HG02840 (cell line): ENCODE measurements around the gene PRPF40A.

Experiments
- ATAC-seq: cut with Tn5 transposase; IDR thresholded peaks from one replicate; pipeline ENCODE4 v1.9.1; 2021; ENCODE audit warnings: mild to moderate bottlenecking, moderate library complexity, moderate number of reproducible peaks; ENCODE audit not compliant: unreplicated experiment, low FRiP score

The PRPF40A gene

GRCh38 chr2:152622219-152622618 lies 95.0 kb downstream of the PRPF40A start:
- no peak for ATAC-seq

GRCh38 chr2:152620985-152621384 lies 96.3 kb downstream of the PRPF40A start:
- no peak for ATAC-seq

GRCh38 chr2:152620208-152620607 lies 97.1 kb downstream of the PRPF40A start:
- no peak for ATAC-seq

GRCh38 chr2:152618193-152618564 lies 99.1 kb downstream of the PRPF40A start:
- ATAC-seq = no peak

- no peak for ATAC-seq
Observed at GRCh38 chr2:152617456-152618192, 99.6 kb downstream of the PRPF40A start.

- no peak for ATAC-seq
Observed at GRCh38 chr2:152615177-152615576, 102.1 kb downstream of the PRPF40A start.

GRCh38 chr2:152613235-152613634 lies 104.0 kb downstream of the PRPF40A start:
- ATAC-seq = no peak

- ATAC-seq = no peak
Observed at GRCh38 chr2:152611458-152612231, 105.6 kb downstream of the PRPF40A start.

GRCh38 chr2:152609699-152610098 lies 107.6 kb downstream of the PRPF40A start:
- ATAC-seq = no peak

- no peak for ATAC-seq
Observed at GRCh38 chr2:152609154-152609553, 108.1 kb downstream of the PRPF40A start.

GRCh38 chr2:152607793-152608300 lies 109.4 kb downstream of the PRPF40A start:
- ATAC-seq = no peak

GRCh38 chr2:152606941-152607340 lies 110.3 kb downstream of the PRPF40A start:
- no peak for ATAC-seq

- no peak for ATAC-seq
Observed at GRCh38 chr2:152606081-152606480, 111.2 kb downstream of the PRPF40A start.

GRCh38 chr2:152603166-152603565 lies 114.1 kb downstream of the PRPF40A start:
- ATAC-seq = no peak

GRCh38 chr2:152602750-152603149 lies 114.5 kb downstream of the PRPF40A start:
- no peak for ATAC-seq
